K562 (cell line): Measurements from ENCODE around the gene LAPTM4A. TPM values are rescaled to one million over a fixed set of nuclear protein-coding genes. Genes with fewer than 3 reads are reported as not detected.

Source experiments
- CBX8 ChIP-seq: fragments of 200-600 bp; sonication (generic); IDR thresholded peaks from 2 replicates; pipeline ENCODE4 v1.6.1; 2012; ENCODE audit warnings: borderline replicate concordance, mixed run types, low read depth, mild to moderate bottlenecking, moderate library complexity, mixed read lengths, low read length, control low read depth, inconsistent platforms; ENCODE audit not compliant: poor library complexity, severe bottlenecking; ENCODE audit errors: extremely low read depth
- PKNOX1 ChIP-seq: fragments of 450-650 bp; IDR thresholded peaks from 2 replicates; pipeline ENCODE4 v1.6.1; 2016
- polyA plus RNA-seq, 8 experiments: library from polyadenylated mRNA; depleted of rRNA in 4 of 8; stranded (reverse) in 5 of 8; unstranded in 3 of 8; fragments of >200 nt; fragmentation: Nextera tagmentation in 2 of 8; fragmentation: Illumina TruSeq in 1 of 8; extraction: Ambion mirVana in 2 of 8; extraction: Trizol in 1 of 8; gene quantifications; 2 replicates each; pipeline versions ENCODE4 v1.2.1 to v1.2.3, GENCODE V29; 2011 to 2014; ENCODE audit warnings: inconsistent platforms in 1 of 8, missing spikeins in 1 of 8
- total RNA-seq, 7 experiments: library from RNA; depleted of rRNA in 6 of 7; stranded (reverse); fragments of >200 nt in 6 of 7; fragmentation: Illumina TruSeq in 2 of 7; extraction: Trizol in 2 of 7; gene quantifications; 2 replicates each; pipeline versions ENCODE4 v1.2.1 to v1.2.3, GENCODE V29; 2011 to 2021; ENCODE audit warnings: low replicate concordance in 1 of 7
- TF ChIP-seq, protein P1 (sequence below): fragments of 150-350 bp; conservative IDR thresholded peaks from 2 replicates; pipeline ENCODE4 v1.6.1; 2014; ENCODE audit warnings: low read length
- TF ChIP-seq, protein P2 (sequence below), 2 experiments: IDR thresholded peaks in 1 of 2; conservative IDR thresholded peaks in 1 of 2; 2 replicates each; pipeline ENCODE4 v1.6.1; 2016; ENCODE audit warnings: low read depth in 2 of 2, mild to moderate bottlenecking in 1 of 2, missing compliant biosample characterization in 1 of 2, missing genetic modification characterization in 1 of 2, moderate library complexity in 1 of 2

LAPTM4A gene
- total and polyA plus RNA-seq, 9 of the 15 experiments (the other 6 are each of a cell fraction or from before 2014, with no cell fraction given) = 13.4 to 157 (median 50.1) TPM

- TF ChIP-seq, protein P1, sequence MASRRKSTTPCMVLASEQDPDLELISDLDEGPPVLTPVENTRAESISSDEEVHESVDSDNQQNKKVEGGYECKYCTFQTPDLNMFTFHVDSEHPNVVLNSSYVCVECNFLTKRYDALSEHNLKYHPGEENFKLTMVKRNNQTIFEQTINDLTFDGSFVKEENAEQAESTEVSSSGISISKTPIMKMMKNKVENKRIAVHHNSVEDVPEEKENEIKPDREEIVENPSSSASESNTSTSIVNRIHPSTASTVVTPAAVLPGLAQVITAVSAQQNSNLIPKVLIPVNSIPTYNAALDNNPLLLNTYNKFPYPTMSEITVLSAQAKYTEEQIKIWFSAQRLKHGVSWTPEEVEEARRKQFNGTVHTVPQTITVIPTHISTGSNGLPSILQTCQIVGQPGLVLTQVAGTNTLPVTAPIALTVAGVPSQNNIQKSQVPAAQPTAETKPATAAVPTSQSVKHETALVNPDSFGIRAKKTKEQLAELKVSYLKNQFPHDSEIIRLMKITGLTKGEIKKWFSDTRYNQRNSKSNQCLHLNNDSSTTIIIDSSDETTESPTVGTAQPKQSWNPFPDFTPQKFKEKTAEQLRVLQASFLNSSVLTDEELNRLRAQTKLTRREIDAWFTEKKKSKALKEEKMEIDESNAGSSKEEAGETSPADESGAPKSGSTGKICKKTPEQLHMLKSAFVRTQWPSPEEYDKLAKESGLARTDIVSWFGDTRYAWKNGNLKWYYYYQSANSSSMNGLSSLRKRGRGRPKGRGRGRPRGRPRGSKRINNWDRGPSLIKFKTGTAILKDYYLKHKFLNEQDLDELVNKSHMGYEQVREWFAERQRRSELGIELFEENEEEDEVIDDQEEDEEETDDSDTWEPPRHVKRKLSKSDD = no peak
- no peak for TF ChIP-seq CBX8
- peak; percentile 96 for TF ChIP-seq PKNOX1
- TF ChIP-seq, protein P2, sequence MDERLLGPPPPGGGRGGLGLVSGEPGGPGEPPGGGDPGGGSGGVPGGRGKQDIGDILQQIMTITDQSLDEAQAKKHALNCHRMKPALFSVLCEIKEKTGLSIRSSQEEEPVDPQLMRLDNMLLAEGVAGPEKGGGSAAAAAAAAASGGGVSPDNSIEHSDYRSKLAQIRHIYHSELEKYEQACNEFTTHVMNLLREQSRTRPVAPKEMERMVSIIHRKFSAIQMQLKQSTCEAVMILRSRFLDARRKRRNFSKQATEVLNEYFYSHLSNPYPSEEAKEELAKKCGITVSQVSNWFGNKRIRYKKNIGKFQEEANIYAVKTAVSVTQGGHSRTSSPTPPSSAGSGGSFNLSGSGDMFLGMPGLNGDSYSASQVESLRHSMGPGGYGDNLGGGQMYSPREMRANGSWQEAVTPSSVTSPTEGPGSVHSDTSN (CRISPR knock-in tag; IDR thresholded peaks at IDR 0.05; ENCODE audit: low read depth) = peak; percentile 68
- TF ChIP-seq, protein P2 (tag; conservative IDR thresholded peaks at IDR 0.05; ENCODE audit: low read depth) = peak; percentile 95
Observed at GRCh38 chr2:20052861-20053281, 1.4 kb upstream of the LAPTM4A start (continued).
